Mesenchymal stem cell (in vitro differentiated cells and primary cell): ENCODE data around the gene NFXL1.

Experiments used
- DNase-seq: peaks from one replicate; pipeline ENCODE4 v3.0.0-alpha.2; 2013
- H2AFZ ChIP-seq: one replicate; pipeline ENCODE4 v1.6.1; 2013; ENCODE audit warnings: low read depth, mild to moderate bottlenecking, control low read depth, inconsistent platforms, low read length, moderate library complexity
- H2AK5ac ChIP-seq: 2 replicates; pipeline ENCODE4 v1.6.1; 2013; ENCODE audit warnings: low read length, moderate library complexity, mild to moderate bottlenecking, inconsistent platforms; ENCODE audit not compliant: severe bottlenecking
- H2BK120ac ChIP-seq: one replicate; pipeline ENCODE4 v1.6.1; 2013; ENCODE audit warnings: low read depth, mild to moderate bottlenecking, inconsistent platforms, low read length, moderate library complexity
- H2BK12ac ChIP-seq, 2 experiments: one replicate each; pipeline ENCODE4 v1.6.1; 2013; ENCODE audit warnings: inconsistent platforms in 2 of 2, low read length in 2 of 2, mild to moderate bottlenecking in 2 of 2, moderate library complexity in 2 of 2, control low read depth in 1 of 2
- H2BK15ac ChIP-seq: one replicate; pipeline ENCODE4 v1.6.1; 2013; ENCODE audit warnings: mild to moderate bottlenecking, low read depth, inconsistent platforms; ENCODE audit not compliant: poor library complexity, severe bottlenecking
- H2BK5ac ChIP-seq: 2 replicates; pipeline ENCODE4 v1.6.1; 2013; ENCODE audit warnings: low read depth, mild to moderate bottlenecking, low read length, control low read depth, inconsistent platforms; ENCODE audit not compliant: poor library complexity, severe bottlenecking
- H3K14ac ChIP-seq, 2 experiments: one replicate each; pipeline ENCODE4 v1.6.1; 2013; ENCODE audit warnings: inconsistent platforms in 2 of 2, low read length in 2 of 2, control low read depth in 1 of 2, mild to moderate bottlenecking in 1 of 2, moderate library complexity in 1 of 2
- H3K18ac ChIP-seq, 2 experiments: one replicate each; pipeline ENCODE4 v1.6.1; 2013; ENCODE audit warnings: inconsistent platforms in 2 of 2, low read length in 2 of 2, control low read depth in 1 of 2, low read depth in 1 of 2, mild to moderate bottlenecking in 1 of 2
- H3K23ac ChIP-seq, 2 experiments: one replicate each; pipeline ENCODE4 v1.6.1; 2013; ENCODE audit warnings: inconsistent platforms in 2 of 2, low read length in 2 of 2, mild to moderate bottlenecking in 2 of 2, moderate library complexity in 2 of 2, control low read depth in 1 of 2
- H3K27ac ChIP-seq: 2 replicates; pipeline ENCODE4 v1.5.1; 2013; ENCODE audit warnings: mild to moderate bottlenecking, moderate library complexity, low read length, control low read depth, inconsistent platforms; ENCODE audit not compliant: poor library complexity, severe bottlenecking
- H3K27me3 ChIP-seq, 2 experiments: 2 replicates each; pipeline versions ENCODE4 v1.6.1 to v1.7.0; 2013; ENCODE audit warnings: low read length in 2 of 2, mild to moderate bottlenecking in 2 of 2, moderate library complexity in 2 of 2, control low read depth in 1 of 2, inconsistent platforms in 1 of 2; ENCODE audit not compliant: control insufficient read depth in 1 of 2, insufficient read depth in 1 of 2
- H3K36me3 ChIP-seq, 2 experiments: 2 replicates each; pipeline versions ENCODE4 v1.6.1 to v1.7.0; 2013; ENCODE audit warnings: low read length in 2 of 2, control low read depth in 1 of 2, inconsistent platforms in 1 of 2, low read depth in 1 of 2, mild to moderate bottlenecking in 1 of 2; ENCODE audit not compliant: insufficient read depth in 2 of 2, control insufficient read depth in 1 of 2
- H3K4ac ChIP-seq, 2 experiments: one replicate each; pipeline ENCODE4 v1.6.1; 2013; ENCODE audit warnings: inconsistent platforms in 2 of 2, low read length in 2 of 2, mild to moderate bottlenecking in 2 of 2, moderate library complexity in 2 of 2, control low read depth in 1 of 2, low read depth in 1 of 2
- H3K4me1 ChIP-seq: 2 replicates; pipeline ENCODE4 v1.6.1; 2013; ENCODE audit warnings: low read depth, low read length, control low read depth; ENCODE audit not compliant: control insufficient read depth, insufficient read depth
- H3K4me2 ChIP-seq: 2 replicates; pipeline ENCODE4 v1.6.1; 2013; ENCODE audit warnings: low read length, mild to moderate bottlenecking, inconsistent platforms; ENCODE audit not compliant: poor library complexity, severe bottlenecking
- H3K4me3 ChIP-seq, 2 experiments: 2 replicates each; pipeline versions ENCODE4 v1.5.1 to v1.7.0; 2013; ENCODE audit warnings: low read length in 2 of 2, mild to moderate bottlenecking in 2 of 2, control low read depth in 1 of 2, low read depth in 1 of 2; ENCODE audit not compliant: insufficient read depth in 1 of 2
- H3K79me1 ChIP-seq: replicated peaks from 2 replicates; pipeline ENCODE4 v1.6.1; 2013; ENCODE audit warnings: mild to moderate bottlenecking, control low read depth, low read length, inconsistent platforms; ENCODE audit not compliant: poor library complexity, severe bottlenecking
- H3K9ac ChIP-seq: 2 replicates; pipeline ENCODE4 v1.7.0; 2013; ENCODE audit warnings: mild to moderate bottlenecking, low read length, moderate library complexity
- H3K9me3 ChIP-seq: 2 replicates; pipeline ENCODE4 v1.7.0; 2013; ENCODE audit warnings: mild to moderate bottlenecking, low read length; ENCODE audit not compliant: control insufficient read depth
- H4K8ac ChIP-seq: one replicate; pipeline ENCODE4 v1.6.1; 2013; ENCODE audit warnings: inconsistent platforms, mild to moderate bottlenecking, low read length, moderate library complexity
- H4K91ac ChIP-seq: one replicate; pipeline ENCODE4 v1.6.1; 2013; ENCODE audit warnings: mild to moderate bottlenecking, low read length, inconsistent platforms
- WGBS: methylation state at CpG from one replicate; pipeline ENCODE4 v1.1.7; 2013; ENCODE audit warnings: mixed read lengths; 5-methylcytosine and 5-hydroxymethylcytosine counted together

Gene NFXL1

GRCh38 chr4:47840291-47840690 is 74.1 kb downstream of the NFXL1 start:
- H3K9ac ChIP-seq, result no peak overlapping the region
- no peak overlapping the region for H3K23ac ChIP-seq
- peaks cover 4% of the 10 kb centered on the region for H3K79me1 ChIP-seq
- H3K4me1 ChIP-seq, result peaks cover 10% of the 10 kb centered on the region
- H2AK5ac ChIP-seq, result no peak overlapping the region
- no peak overlapping the region for H2BK5ac ChIP-seq
- H3K4me3 ChIP-seq, result no peak overlapping the region
- H3K36me3 ChIP-seq, result peaks cover 0 to 15% of the 10 kb centered on the region in 2 experiments
- no peak overlapping the region for H3K4me2 ChIP-seq
- no peak overlapping the region for H3K4ac ChIP-seq
- 100% methylated on average over 1 of the region's 1 CpG for WGBS
- H2BK120ac ChIP-seq, result no peak overlapping the region
- H3K9me3 ChIP-seq, result no peaks in the 10 kb centered on the region
- DNase-seq, result no peak
- no peak overlapping the region for H3K14ac ChIP-seq
- no peak overlapping the region for H4K8ac ChIP-seq
- peaks cover 0 to 18% of the 10 kb centered on the region in 2 experiments for H3K27me3 ChIP-seq
- H2BK15ac ChIP-seq, result no peak overlapping the region
- no peak overlapping the region for H4K91ac ChIP-seq
- no peak overlapping the region for H2AFZ ChIP-seq
- no peak overlapping the region for H3K27ac ChIP-seq
- no peak overlapping the region for H2BK12ac ChIP-seq
- H3K18ac ChIP-seq, result no peak overlapping the region

GRCh38 chr4:47839259-47839658 is 75.1 kb downstream of the NFXL1 start:
- Histone ChIP-seq H2BK5ac (no peak overlapping the region), H3K4me2 (no peak overlapping the region), H2BK15ac (no peak overlapping the region), H3K27me3 (peaks cover 0 to 26% of the 10 kb centered on the region in 2 experiments), H3K18ac (no peak overlapping the region), H3K79me1 (peaks cover 4% of the 10 kb centered on the region), H3K14ac (no peak overlapping the region), H3K36me3 (peaks cover 0 to 12% of the 10 kb centered on the region in 2 experiments), H4K8ac (no peak overlapping the region), H2AK5ac (no peak overlapping the region), H3K4me1 (peaks cover 10% of the 10 kb centered on the region), H4K91ac (no peak overlapping the region), H2BK12ac (no peak overlapping the region), H3K23ac (no peak overlapping the region), H3K9me3 (no peaks in the 10 kb centered on the region), H3K27ac (no peak overlapping the region), H2BK120ac (no peak overlapping the region), H2AFZ (no peak overlapping the region), H3K4me3 (no peak overlapping the region), H3K4ac (no peak overlapping the region), H3K9ac (peak overlapping the region; percentile 45)
- DNase-seq, result peak; percentile 49
- 86% methylated on average over 3 of the region's 5 CpGs for WGBS

GRCh38 chr4:47838445-47838844 is 75.9 kb downstream of the NFXL1 start:
- WGBS, result 23% methylated on average over 3 of the region's 4 CpGs

GRCh38 chr4:47837908-47838294 is 76.5 kb downstream of the NFXL1 start, which contains the start of gene CORIN:
TSS of gene CORIN (minus strand) at chr4:47838067. CDS start at chr4:47837949, 118 bp downstream.
- no peak within 1 kb of the TSS for H2AK5ac ChIP-seq
- H3K79me1 ChIP-seq, result peaks cover 2% of the 10 kb centered on the region
- no peak within 1 kb of the TSS for H4K91ac ChIP-seq
- peak within 1 kb of the TSS; percentile 82 for H4K8ac ChIP-seq
- peak within 1 kb of the TSS; percentile 42 to 55 for H3K18ac ChIP-seq
- peak within 1 kb of the TSS; percentile 1 for H2AFZ ChIP-seq
- peak within 1 kb of the TSS; percentile 53 to 76 for H3K4me3 ChIP-seq
- H2BK15ac ChIP-seq, result no peak within 1 kb of the TSS
- peak within 1 kb of the TSS in 1 of 2 experiments; percentile 83 for H3K23ac ChIP-seq
- H3K14ac ChIP-seq, result peak within 1 kb of the TSS in 1 of 2 experiments; percentile 69
- H2BK12ac ChIP-seq, result peak within 1 kb of the TSS in 1 of 2 experiments; percentile 16
- peaks cover 0 to 31% of the 10 kb centered on the region in 2 experiments for H3K27me3 ChIP-seq
- H3K9me3 ChIP-seq, result peaks cover 9% of the 10 kb centered on the region
- DNase-seq, result no peak
- no peaks in the 10 kb centered on the region for H3K36me3 ChIP-seq
- 9% methylated on average over 16 of the region's 16 CpGs for WGBS
- H3K4me2 ChIP-seq, result peak within 1 kb of the TSS; percentile 96
- no peak within 1 kb of the TSS for H2BK120ac ChIP-seq
- H3K4ac ChIP-seq, result peak within 1 kb of the TSS; percentile 35 to 46
- no peak within 1 kb of the TSS for H3K27ac ChIP-seq
- peaks cover 10% of the 10 kb centered on the region for H3K4me1 ChIP-seq
- H3K9ac ChIP-seq, result peak within 1 kb of the TSS; percentile 61
- no peak within 1 kb of the TSS for H2BK5ac ChIP-seq

More at GRCh38 chr4:47838445-47838844, 75.9 kb downstream of the NFXL1 start:
- peak overlapping the region in 1 of 2 experiments; percentile 35 for H3K4ac ChIP-seq
- no peak overlapping the region for H2BK5ac ChIP-seq
- H2BK12ac ChIP-seq, result no peak overlapping the region
- no peak overlapping the region for H3K14ac ChIP-seq
- H2AFZ ChIP-seq, result no peak overlapping the region
- H2AK5ac ChIP-seq, result no peak overlapping the region
- no peak overlapping the region for H4K91ac ChIP-seq
- peaks cover 2% of the 10 kb centered on the region for H3K79me1 ChIP-seq
- peaks cover 0 to 4% of the 10 kb centered on the region in 2 experiments for H3K36me3 ChIP-seq
- H3K4me1 ChIP-seq, result peaks cover 10% of the 10 kb centered on the region
- no peak overlapping the region for H3K27ac ChIP-seq
- H3K9ac ChIP-seq, result no peak overlapping the region
- peaks cover 3% of the 10 kb centered on the region for H3K9me3 ChIP-seq
- H3K27me3 ChIP-seq, result peaks cover 0 to 31% of the 10 kb centered on the region in 2 experiments
- no peak overlapping the region for H3K18ac ChIP-seq
- no peak overlapping the region for H2BK120ac ChIP-seq
- no peak overlapping the region for H3K23ac ChIP-seq
- H3K4me3 ChIP-seq, result no peak overlapping the region
- H2BK15ac ChIP-seq, result no peak overlapping the region
- no peak overlapping the region for H3K4me2 ChIP-seq
- H4K8ac ChIP-seq, result no peak overlapping the region
- no peak for DNase-seq
